ENCODE data around the gene AKAP8L.
A peak's percentile ranks its signal among the peaks of the same experiment; 100 is the strongest.
"Not testable (repeated sequence)": the region's sequence is repeated elsewhere in the genome, so short reads cannot be mapped to it uniquely, and the experiment has no call there.

AKAP8L gene

DNA sequence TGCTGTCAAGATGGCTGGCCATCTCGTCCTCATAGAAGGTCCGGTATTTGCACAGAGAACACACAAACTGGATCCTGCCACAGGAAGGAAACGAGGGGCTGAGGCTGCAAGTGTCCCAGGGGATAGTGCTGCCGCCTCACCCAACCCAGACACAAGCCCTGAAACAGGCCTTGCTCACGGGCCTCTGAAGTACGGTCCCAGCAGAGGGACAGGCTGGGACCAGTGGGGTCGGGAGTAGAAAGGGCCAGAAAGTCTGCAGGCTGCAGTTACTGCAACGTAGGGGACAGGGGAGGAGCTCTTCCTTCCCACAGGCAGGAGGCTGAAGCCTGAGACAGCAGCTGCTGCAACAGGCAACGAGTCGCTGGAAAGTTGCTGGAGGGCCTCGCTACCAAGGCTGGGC is 21.0 kb downstream of the AKAP8L start:
- H3K9me3 ChIP-seq (ENCODE audit: control insufficient read depth in 2 of 2, low read length in 2 of 2), result no peaks in the 10 kb centered on the region
- no peaks in the 10 kb centered on the region for H3K27me3 ChIP-seq (ENCODE audit: control insufficient read depth in 1 of 2, insufficient read depth in 2 of 2, low read length in 2 of 2)
- H3K36me3 ChIP-seq (ENCODE audit: control insufficient read depth in 2 of 2, insufficient read depth in 2 of 2, low read length in 2 of 2), result peaks cover 52 to 56% of the 10 kb centered on the region in 2 donors
- no peak overlapping the region for H3K27ac ChIP-seq (ENCODE audit: low read length)
- H3K9ac ChIP-seq (ENCODE audit: low read length in 2 of 2), result no peak overlapping the region
- H3K4me3 ChIP-seq (ENCODE audit: low read length in 2 of 2), result no peak overlapping the region
- peaks cover 25% of the 10 kb centered on the region for H3K4me1 ChIP-seq (ENCODE audit: control insufficient read depth, insufficient read depth, low read length)

- Histone ChIP-seq H3K36me3 (ENCODE audit: control insufficient read depth in 2 of 2, insufficient read depth in 2 of 2, low read length in 2 of 2) (peaks cover 48 to 53% of the 10 kb centered on the region in 2 donors), H3K27ac (ENCODE audit: low read length) (no peak overlapping the region), H3K4me1 (ENCODE audit: control insufficient read depth, insufficient read depth, low read length) (peaks cover 20% of the 10 kb centered on the region), H3K9me3 (ENCODE audit: control insufficient read depth in 2 of 2, low read length in 2 of 2) (no peaks in the 10 kb centered on the region), H3K27me3 (ENCODE audit: control insufficient read depth in 1 of 2, insufficient read depth in 2 of 2, low read length in 2 of 2) (no peaks in the 10 kb centered on the region), H3K9ac (ENCODE audit: low read length in 2 of 2) (no peak overlapping the region), H3K4me3 (ENCODE audit: low read length in 2 of 2) (no peak overlapping the region)
Observed at GRCh38 chr19:15397236-15397635, 21.6 kb downstream of the AKAP8L start.

DNA sequence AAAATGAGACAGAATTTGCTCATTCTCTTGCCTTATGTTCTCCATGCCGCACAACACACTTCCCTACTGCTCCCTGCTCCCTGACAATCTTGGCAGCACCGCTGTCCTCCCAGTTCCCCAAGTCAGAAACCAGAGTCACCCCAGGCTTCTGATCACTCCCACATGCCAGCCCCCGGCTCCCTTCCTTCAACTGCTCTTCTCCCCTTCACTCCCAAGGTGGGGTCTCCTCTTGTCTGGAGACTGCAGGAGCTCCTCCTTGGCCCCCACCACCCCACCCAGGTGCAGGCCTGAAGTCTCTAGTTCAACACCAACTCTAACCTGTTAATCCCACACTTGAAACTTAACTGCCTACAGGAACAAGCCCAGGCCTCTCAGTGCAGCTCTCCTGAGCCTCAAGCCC is 22.4 kb downstream of the AKAP8L start:
- Histone ChIP-seq H3K36me3 (ENCODE audit: control insufficient read depth in 2 of 2, insufficient read depth in 2 of 2, low read length in 2 of 2) (peaks cover 51 to 56% of the 10 kb centered on the region in 2 donors), H3K27me3 (ENCODE audit: control insufficient read depth in 1 of 2, insufficient read depth in 2 of 2, low read length in 2 of 2) (no peaks in the 10 kb centered on the region), H3K27ac (ENCODE audit: low read length) (no peak overlapping the region), H3K9ac (ENCODE audit: low read length in 2 of 2) (peak overlapping the region in 1 of 2 donors; percentile 21), H3K4me3 (ENCODE audit: low read length in 2 of 2) (no peak overlapping the region), H3K9me3 (ENCODE audit: control insufficient read depth in 2 of 2, low read length in 2 of 2) (no peaks in the 10 kb centered on the region), H3K4me1 (ENCODE audit: control insufficient read depth, insufficient read depth, low read length) (peaks cover 12% of the 10 kb centered on the region)

GRCh38 chr19:15395251-15395650 is 23.5 kb downstream of the AKAP8L start:
- not testable (repeated sequence) for H3K27me3 ChIP-seq (ENCODE audit: control insufficient read depth in 1 of 2, insufficient read depth in 2 of 2, low read length in 2 of 2); H3K27ac ChIP-seq (ENCODE audit: low read length); H3K4me1 ChIP-seq (ENCODE audit: control insufficient read depth, insufficient read depth, low read length); H3K9ac ChIP-seq (ENCODE audit: low read length in 2 of 2); H3K9me3 ChIP-seq (ENCODE audit: control insufficient read depth in 2 of 2, low read length in 2 of 2); H3K4me3 ChIP-seq (ENCODE audit: low read length in 2 of 2)
- H3K36me3 ChIP-seq (ENCODE audit: control insufficient read depth in 2 of 2, insufficient read depth in 2 of 2, low read length in 2 of 2), result peaks cover 43 to 49% of the 10 kb centered on the region in 2 donors

DNA sequence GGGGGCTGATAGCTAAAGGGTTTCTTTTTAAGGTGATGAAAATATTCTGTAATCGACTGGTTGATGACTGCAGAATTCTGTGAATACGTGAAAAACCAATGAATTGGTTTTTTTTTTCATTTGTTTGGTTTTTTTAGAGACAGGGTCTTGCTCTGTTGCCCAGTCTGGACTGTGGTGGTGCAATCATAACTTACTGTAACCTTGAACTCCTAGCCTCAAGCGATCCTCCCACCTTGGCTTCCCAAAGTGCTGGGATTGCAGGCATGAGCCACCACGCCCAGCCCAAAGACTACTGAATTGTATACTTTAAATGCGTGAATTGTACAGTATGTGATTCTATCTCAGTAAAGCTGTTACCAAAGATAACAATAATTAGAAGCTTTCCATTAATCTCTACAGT is 24.4 kb downstream of the AKAP8L start:
- H3K4me1 ChIP-seq (ENCODE audit: control insufficient read depth, insufficient read depth, low read length), result peaks cover 6% of the 10 kb centered on the region
- peaks cover 37 to 42% of the 10 kb centered on the region in 2 donors for H3K36me3 ChIP-seq (ENCODE audit: control insufficient read depth in 2 of 2, insufficient read depth in 2 of 2, low read length in 2 of 2)
- no peak overlapping the region for H3K4me3 ChIP-seq (ENCODE audit: low read length in 2 of 2)
- H3K27me3 ChIP-seq (ENCODE audit: control insufficient read depth in 1 of 2, insufficient read depth in 2 of 2, low read length in 2 of 2), result no peaks in the 10 kb centered on the region
- H3K9ac ChIP-seq (ENCODE audit: low read length in 2 of 2), result no peak overlapping the region
- no peaks in the 10 kb centered on the region for H3K9me3 ChIP-seq (ENCODE audit: control insufficient read depth in 2 of 2, low read length in 2 of 2)
- no peak overlapping the region for H3K27ac ChIP-seq (ENCODE audit: low read length)

DNA sequence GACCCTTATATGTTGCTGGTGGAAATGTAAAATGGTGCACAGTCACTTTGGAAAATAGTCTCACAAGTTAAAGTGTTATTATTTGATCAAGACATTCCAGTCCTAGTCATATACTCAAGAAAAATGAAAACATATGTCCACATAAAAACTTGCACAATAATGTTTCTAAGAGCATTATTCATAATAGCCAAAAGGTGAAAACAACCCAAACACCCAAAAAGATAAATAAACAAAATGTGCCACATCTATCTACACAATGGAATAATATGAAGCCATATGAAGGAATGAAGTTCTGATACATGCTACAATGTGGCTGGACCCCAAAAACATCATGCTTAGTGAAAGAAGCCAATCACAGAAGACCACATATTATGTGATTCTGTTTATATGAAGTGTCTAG is 24.8 kb downstream of the AKAP8L start:
- Histone ChIP-seq H3K9me3 (ENCODE audit: control insufficient read depth in 2 of 2, low read length in 2 of 2) (no peaks in the 10 kb centered on the region), H3K27ac (ENCODE audit: low read length) (no peak overlapping the region), H3K4me3 (ENCODE audit: low read length in 2 of 2) (no peak overlapping the region), H3K4me1 (ENCODE audit: control insufficient read depth, insufficient read depth, low read length) (peaks cover 6% of the 10 kb centered on the region), H3K36me3 (ENCODE audit: control insufficient read depth in 2 of 2, insufficient read depth in 2 of 2, low read length in 2 of 2) (peaks cover 32 to 37% of the 10 kb centered on the region in 2 donors), H3K27me3 (ENCODE audit: control insufficient read depth in 1 of 2, insufficient read depth in 2 of 2, low read length in 2 of 2) (no peaks in the 10 kb centered on the region), H3K9ac (ENCODE audit: low read length in 2 of 2) (no peak overlapping the region)

GRCh38 chr19:15390814-15391213 is 28.0 kb downstream of the AKAP8L start:
- Histone ChIP-seq H3K9me3 (ENCODE audit: control insufficient read depth in 2 of 2, low read length in 2 of 2) (no peaks in the 10 kb centered on the region), H3K36me3 (ENCODE audit: control insufficient read depth in 2 of 2, insufficient read depth in 2 of 2, low read length in 2 of 2) (peaks cover 11 to 12% of the 10 kb centered on the region in 2 donors), H3K4me1 (ENCODE audit: control insufficient read depth, insufficient read depth, low read length) (peaks cover 6% of the 10 kb centered on the region), H3K9ac (ENCODE audit: low read length in 2 of 2) (no peak overlapping the region), H3K27me3 (ENCODE audit: control insufficient read depth in 1 of 2, insufficient read depth in 2 of 2, low read length in 2 of 2) (no peaks in the 10 kb centered on the region), H3K27ac (ENCODE audit: low read length) (no peak overlapping the region), H3K4me3 (ENCODE audit: low read length in 2 of 2) (no peak overlapping the region)

GRCh38 chr19:15381864-15382263 is 36.9 kb downstream of the AKAP8L start:
- Histone ChIP-seq H3K27me3 (ENCODE audit: control insufficient read depth in 1 of 2, insufficient read depth in 2 of 2, low read length in 2 of 2) (no peaks in the 10 kb centered on the region), H3K9ac (ENCODE audit: low read length in 2 of 2) (no peak overlapping the region), H3K9me3 (ENCODE audit: control insufficient read depth in 2 of 2, low read length in 2 of 2) (no peaks in the 10 kb centered on the region), H3K4me1 (ENCODE audit: control insufficient read depth, insufficient read depth, low read length) (peaks cover 21% of the 10 kb centered on the region), H3K36me3 (ENCODE audit: control insufficient read depth in 2 of 2, insufficient read depth in 2 of 2, low read length in 2 of 2) (peaks cover 0 to 6% of the 10 kb centered on the region in 2 donors), H3K27ac (ENCODE audit: low read length) (no peak overlapping the region), H3K4me3 (ENCODE audit: low read length in 2 of 2) (no peak overlapping the region)

DNA sequence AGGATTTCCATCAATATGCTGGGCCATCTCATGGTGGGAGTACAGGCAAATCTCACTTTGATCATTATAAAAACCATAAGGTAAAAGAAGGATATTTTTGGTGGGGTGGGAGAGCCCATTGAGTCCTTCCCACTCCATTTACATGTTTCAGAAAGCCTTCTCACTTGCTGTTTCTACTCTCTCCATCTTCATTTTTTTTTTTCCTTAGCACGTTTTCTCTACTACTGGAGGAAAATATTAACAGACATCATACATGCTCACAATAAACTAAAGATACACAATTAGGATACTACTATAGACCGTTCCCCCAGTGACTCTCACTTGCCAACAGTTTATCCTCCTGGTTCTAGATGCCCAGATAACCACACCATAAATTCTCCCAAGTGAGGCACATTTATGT is 37.4 kb downstream of the AKAP8L start:
- H3K27me3 ChIP-seq (ENCODE audit: control insufficient read depth in 1 of 2, insufficient read depth in 2 of 2, low read length in 2 of 2), result no peaks in the 10 kb centered on the region
- H3K27ac ChIP-seq (ENCODE audit: low read length), result no peak overlapping the region
- H3K9ac ChIP-seq (ENCODE audit: low read length in 2 of 2), result no peak overlapping the region
- no peak overlapping the region for H3K4me3 ChIP-seq (ENCODE audit: low read length in 2 of 2)
- H3K4me1 ChIP-seq (ENCODE audit: control insufficient read depth, insufficient read depth, low read length), result peaks cover 24% of the 10 kb centered on the region
- H3K9me3 ChIP-seq (ENCODE audit: control insufficient read depth in 2 of 2, low read length in 2 of 2), result no peaks in the 10 kb centered on the region
- H3K36me3 ChIP-seq (ENCODE audit: control insufficient read depth in 2 of 2, insufficient read depth in 2 of 2, low read length in 2 of 2), result peaks cover 0 to 5% of the 10 kb centered on the region in 2 donors

DNA sequence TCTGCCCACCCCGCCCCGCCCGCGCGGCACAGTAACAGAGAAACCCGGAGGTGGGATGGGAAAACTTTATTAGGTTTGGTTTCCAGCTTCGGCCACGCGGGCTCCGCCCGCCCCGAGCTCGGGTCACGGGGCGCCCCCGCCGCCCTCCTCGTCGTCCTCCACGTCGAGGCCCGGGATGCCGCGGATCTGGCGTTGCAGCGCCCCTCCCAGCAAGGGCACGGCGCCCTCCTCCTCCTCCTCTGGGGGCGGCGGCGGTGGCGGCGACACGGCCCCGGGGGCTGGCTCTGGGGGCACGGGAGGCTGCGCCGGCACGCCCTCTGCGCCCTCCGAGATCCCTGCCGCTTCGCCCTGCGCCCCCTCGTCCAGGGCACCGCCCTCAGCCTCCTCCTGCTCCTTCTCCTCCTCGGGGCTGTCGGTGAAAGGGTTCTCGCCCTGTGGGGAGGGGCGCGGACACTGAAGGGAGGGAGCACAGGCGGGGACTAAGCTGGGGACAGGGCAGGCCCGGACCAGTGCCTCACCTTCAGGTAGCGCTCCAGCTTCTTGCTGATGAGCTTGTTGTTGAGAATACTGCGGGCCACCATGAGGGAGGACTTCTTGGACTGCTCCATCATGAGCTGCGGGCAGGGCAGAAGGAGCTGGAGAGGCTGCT is 38.7 kb downstream of the AKAP8L start:
- no peaks in the 10 kb centered on the region for H3K9me3 ChIP-seq (ENCODE audit: control insufficient read depth in 2 of 2, low read length in 2 of 2)
- peak overlapping the region; percentile 62 to 66 for H3K9ac ChIP-seq (ENCODE audit: low read length in 2 of 2)
- H3K36me3 ChIP-seq (ENCODE audit: control insufficient read depth in 2 of 2, insufficient read depth in 2 of 2, low read length in 2 of 2), result peaks cover 0 to 3% of the 10 kb centered on the region in 2 donors
- peak overlapping the region; percentile 71 to 99 for H3K4me3 ChIP-seq (ENCODE audit: low read length in 2 of 2)
- H3K4me1 ChIP-seq (ENCODE audit: control insufficient read depth, insufficient read depth, low read length), result peaks cover 27% of the 10 kb centered on the region
- no peaks in the 10 kb centered on the region for H3K27me3 ChIP-seq (ENCODE audit: control insufficient read depth in 1 of 2, insufficient read depth in 2 of 2, low read length in 2 of 2)
- H3K27ac ChIP-seq (ENCODE audit: low read length), result peak overlapping the region; percentile 96

Data from stomach smooth muscle (tissue), 2 donors.